SK-N-SH treated with all-trans-retinoic acid at 6 μM for 48 hours (cell line): Measurements from ENCODE around the gene TOR2A.

Experiments used
- ATAC-seq: fragments of 200-7000 bp; cut with Tn5 transposase; 3 replicates; pipeline ENCODE4 v1.9.1; 2020; ENCODE audit warnings: mild to moderate bottlenecking, moderate library complexity
- ARNTL ChIP-seq: fragments of 450-650 bp; formaldehyde crosslinking; IDR thresholded peaks from 2 replicates; pipeline ENCODE4 v1.5.0; 2020; ENCODE audit warnings: low read depth, mild to moderate bottlenecking, moderate library complexity, borderline replicate concordance
- BACH2 ChIP-seq: fragments of 250-450 bp; sonication (Bioruptor Pico); IDR thresholded peaks from 2 replicates; pipeline ENCODE4 v1.9.0; 2021; ENCODE audit warnings: mild to moderate bottlenecking, borderline replicate concordance
- CREB5 ChIP-seq: fragments of 250-450 bp; sonication (Bioruptor Pico); IDR thresholded peaks from 2 replicates; pipeline ENCODE4 v1.5.1; 2020; ENCODE audit warnings: low read depth, mild to moderate bottlenecking, moderate library complexity
- CSDC2 ChIP-seq: fragments of 250-450 bp; sonication (Bioruptor Pico); IDR thresholded peaks from 2 replicates; pipeline ENCODE4 v1.5.0; 2020; ENCODE audit warnings: mild to moderate bottlenecking, moderate library complexity
- CSRNP3 ChIP-seq: fragments of 250-450 bp; sonication (Bioruptor Pico); IDR thresholded peaks from 2 replicates; pipeline ENCODE4 v1.5.1; 2021; ENCODE audit warnings: mild to moderate bottlenecking, moderate library complexity
- ESRRG ChIP-seq: fragments of 250-450 bp; sonication (Bioruptor Pico); IDR thresholded peaks from 2 replicates; pipeline ENCODE4 v1.6.1; 2021; ENCODE audit warnings: mild to moderate bottlenecking
- GLIS3 ChIP-seq: fragments of 250-450 bp; sonication (Bioruptor Pico); IDR thresholded peaks from 2 replicates; pipeline ENCODE4 v1.5.0; 2020; ENCODE audit warnings: mild to moderate bottlenecking, moderate library complexity
- ISL1 ChIP-seq: fragments of 250-450 bp; sonication (Bioruptor Pico); IDR thresholded peaks from 2 replicates; pipeline ENCODE4 v2.1.2; 2022; ENCODE audit warnings: mild to moderate bottlenecking, moderate library complexity
- OSR1 ChIP-seq: fragments of 250-450 bp; sonication (Bioruptor Pico); IDR thresholded peaks from 2 replicates; pipeline ENCODE4 v1.8.0; 2022; ENCODE audit warnings: moderate library complexity, mild to moderate bottlenecking, inconsistent platforms
- PATZ1 ChIP-seq: fragments of 250-450 bp; sonication (Bioruptor Pico); IDR thresholded peaks from 2 replicates; pipeline ENCODE4 v1.8.0; 2020; ENCODE audit warnings: mild to moderate bottlenecking, moderate library complexity, borderline replicate concordance
- PPARA ChIP-seq: fragments of 250-450 bp; sonication (Bioruptor Pico); IDR thresholded peaks from 2 replicates; pipeline ENCODE4 v1.5.0; 2020; ENCODE audit warnings: mild to moderate bottlenecking, borderline replicate concordance
- RARB ChIP-seq: fragments of 250-450 bp; sonication (Bioruptor Pico); IDR thresholded peaks from 2 replicates; pipeline ENCODE4 v1.8.0; 2021; ENCODE audit warnings: mild to moderate bottlenecking, moderate library complexity
- SNAI2 ChIP-seq: fragments of 250-450 bp; sonication (Bioruptor Pico); IDR thresholded peaks from 2 replicates; pipeline ENCODE4 v1.5.0; 2020; ENCODE audit warnings: mild to moderate bottlenecking, moderate library complexity
- TCF4 ChIP-seq: fragments of 250-450 bp; sonication (Bioruptor Pico); IDR thresholded peaks from 2 replicates; pipeline ENCODE4 v1.8.0; 2021; ENCODE audit warnings: mild to moderate bottlenecking, moderate library complexity, borderline replicate concordance
- TSHZ2 ChIP-seq: fragments of 250-450 bp; sonication (Bioruptor Pico); IDR thresholded peaks from 2 replicates; pipeline ENCODE4 v1.5.0; 2020; ENCODE audit warnings: mild to moderate bottlenecking, moderate library complexity
- ZC3H10 ChIP-seq: fragments of 250-450 bp; sonication (Bioruptor Pico); IDR thresholded peaks from 2 replicates; pipeline ENCODE4 v1.5.1; 2021; ENCODE audit warnings: mild to moderate bottlenecking, moderate library complexity
- ZFP3 ChIP-seq: fragments of 250-450 bp; sonication (Bioruptor Pico); IDR thresholded peaks from 2 replicates; pipeline ENCODE4 v1.5.0; 2020; ENCODE audit warnings: mild to moderate bottlenecking, moderate library complexity
- ZFP30 ChIP-seq: fragments of 450-650 bp; formaldehyde crosslinking; IDR thresholded peaks from 2 replicates; pipeline ENCODE4 v1.5.0; 2022; ENCODE audit warnings: mild to moderate bottlenecking, moderate library complexity
- ZNF565 ChIP-seq: fragments of 450-650 bp; formaldehyde crosslinking; conservative IDR thresholded peaks from 2 replicates; pipeline ENCODE4 v1.5.0; 2020; ENCODE audit warnings: low read depth, mild to moderate bottlenecking, moderate library complexity
- ZNF70 ChIP-seq: fragments of 450-650 bp; formaldehyde crosslinking; IDR thresholded peaks from 2 replicates; pipeline ENCODE4 v1.5.0; 2020; ENCODE audit warnings: mild to moderate bottlenecking, moderate library complexity
- TF ChIP-seq, protein P1 (sequence below): fragments of 250-450 bp; sonication (Bioruptor Pico); IDR thresholded peaks from 2 replicates; pipeline ENCODE4 v1.8.0; 2021; ENCODE audit warnings: low read depth, mild to moderate bottlenecking, moderate library complexity, borderline replicate concordance

TOR2A gene

DNA sequence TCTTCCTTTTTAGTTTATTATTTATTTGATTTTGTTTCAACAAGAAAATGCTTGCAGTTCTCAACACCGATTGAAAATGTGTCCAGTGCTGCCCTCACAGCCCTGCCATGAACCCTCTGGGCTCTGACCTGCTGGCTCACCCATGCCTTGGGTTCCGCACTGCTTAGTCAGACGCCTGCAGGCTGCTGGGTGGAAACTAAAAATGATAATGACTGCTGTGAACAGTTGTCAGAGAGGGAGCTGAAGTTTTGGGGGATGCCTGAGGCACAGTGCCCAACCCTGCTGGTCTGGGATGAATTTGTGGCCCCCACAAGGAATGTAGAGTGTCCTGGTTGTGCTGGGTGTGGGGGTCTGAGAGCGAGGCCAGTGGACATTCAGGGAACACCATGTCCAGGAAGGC, 50.5 kb downstream of the TOR2A start:
- ATAC-seq: peak; percentile 67
- TF ChIP-seq OSR1 (CRISPR knock-in tag) (no peak), GLIS3 (CRISPR knock-in tag) (no peak), ZNF70 (no peak)

GRCh38 chr9:127683723-127684122, 51.4 kb downstream of the TOR2A start:
- ATAC-seq: no peak
- TF ChIP-seq ZC3H10 (CRISPR knock-in tag): no peak
- no peak for TF ChIP-seq ISL1 (CRISPR knock-in tag)
- no peak for TF ChIP-seq RARB (CRISPR knock-in tag)
- TF ChIP-seq ZNF565: no peak
- TF ChIP-seq ZFP3 (CRISPR knock-in tag): no peak
- no peak for TF ChIP-seq ZNF70
- TF ChIP-seq, protein P1, sequence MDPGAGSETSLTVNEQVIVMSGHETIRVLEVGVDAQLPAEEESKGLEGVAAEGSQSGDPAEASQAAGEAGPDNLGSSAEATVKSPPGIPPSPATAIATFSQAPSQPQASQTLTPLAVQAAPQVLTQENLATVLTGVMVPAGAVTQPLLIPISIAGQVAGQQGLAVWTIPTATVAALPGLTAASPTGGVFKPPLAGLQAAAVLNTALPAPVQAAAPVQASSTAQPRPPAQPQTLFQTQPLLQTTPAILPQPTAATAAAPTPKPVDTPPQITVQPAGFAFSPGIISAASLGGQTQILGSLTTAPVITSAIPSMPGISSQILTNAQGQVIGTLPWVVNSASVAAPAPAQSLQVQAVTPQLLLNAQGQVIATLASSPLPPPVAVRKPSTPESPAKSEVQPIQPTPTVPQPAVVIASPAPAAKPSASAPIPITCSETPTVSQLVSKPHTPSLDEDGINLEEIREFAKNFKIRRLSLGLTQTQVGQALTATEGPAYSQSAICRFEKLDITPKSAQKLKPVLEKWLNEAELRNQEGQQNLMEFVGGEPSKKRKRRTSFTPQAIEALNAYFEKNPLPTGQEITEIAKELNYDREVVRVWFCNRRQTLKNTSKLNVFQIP: no peak
- no peak for TF ChIP-seq CREB5 (CRISPR knock-in tag)
- TF ChIP-seq ESRRG (CRISPR knock-in tag): no peak
- TF ChIP-seq ARNTL (CRISPR knock-in tag): no peak
- TF ChIP-seq BACH2 (CRISPR knock-in tag): no peak
- no peak for TF ChIP-seq PPARA (CRISPR knock-in tag)
- TF ChIP-seq, all 23 proteins: peak for 0

DNA sequence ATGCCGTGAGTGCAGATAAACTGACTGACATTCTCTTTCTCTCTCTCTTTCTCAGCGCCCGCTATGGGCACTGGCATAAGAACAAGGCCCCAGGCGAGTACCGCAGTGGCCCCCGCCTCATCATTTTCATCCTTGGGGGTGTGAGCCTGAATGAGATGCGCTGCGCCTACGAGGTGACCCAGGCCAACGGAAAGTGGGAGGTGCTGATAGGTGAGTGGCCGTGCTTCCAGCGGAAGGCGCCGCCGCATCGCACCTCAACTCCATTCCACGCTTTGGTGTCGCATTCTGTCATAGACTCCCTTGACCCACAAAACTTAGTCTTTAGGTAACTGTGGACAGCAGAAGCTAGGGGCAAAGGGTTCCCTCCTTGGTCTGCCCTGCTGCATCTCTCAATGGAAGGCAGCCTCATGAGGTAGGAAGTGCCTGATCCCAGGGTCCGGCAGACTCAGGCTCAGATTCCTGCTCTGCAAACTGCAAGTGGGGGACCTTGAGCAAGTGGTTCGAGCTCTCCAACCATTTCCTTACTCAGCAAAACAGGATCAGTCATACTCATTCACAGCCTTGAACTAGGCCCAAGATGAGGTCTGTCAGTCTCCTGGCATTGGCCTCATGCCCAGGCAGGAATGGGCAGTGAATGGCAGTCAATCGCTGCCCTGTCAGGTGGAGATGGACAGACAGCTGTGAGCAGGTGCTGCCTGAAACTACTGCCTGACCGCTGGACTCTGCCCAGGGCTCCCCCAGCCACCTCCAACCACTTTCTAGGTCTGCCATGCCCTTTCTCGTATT, 52.5 kb downstream of the TOR2A start:
- ATAC-seq: no peak
- TF ChIP-seq GLIS3 (CRISPR knock-in tag) (no peak), ZNF70 (no peak), CSDC2 (CRISPR knock-in tag) (no peak), OSR1 (CRISPR knock-in tag) (no peak), ESRRG (CRISPR knock-in tag) (no peak), ZFP30 (CRISPR knock-in tag) (no peak), ZNF565 (no peak), TSHZ2 (CRISPR knock-in tag) (no peak), BACH2 (CRISPR knock-in tag) (no peak), ZFP3 (CRISPR knock-in tag) (no peak), CSRNP3 (no peak), TCF4 (no peak), PATZ1 (CRISPR knock-in tag) (no peak), SNAI2 (CRISPR knock-in tag) (no peak)
- TF ChIP-seq, protein P1: no peak
- TF ChIP-seq, all 23 proteins: peak for 0
